ENCODE data around the gene UCK1.
"Not testable (repeated sequence)": the region's sequence is repeated elsewhere in the genome, so short reads cannot be mapped to it uniquely, and the experiment has no call there.

Gene UCK1

DNA sequence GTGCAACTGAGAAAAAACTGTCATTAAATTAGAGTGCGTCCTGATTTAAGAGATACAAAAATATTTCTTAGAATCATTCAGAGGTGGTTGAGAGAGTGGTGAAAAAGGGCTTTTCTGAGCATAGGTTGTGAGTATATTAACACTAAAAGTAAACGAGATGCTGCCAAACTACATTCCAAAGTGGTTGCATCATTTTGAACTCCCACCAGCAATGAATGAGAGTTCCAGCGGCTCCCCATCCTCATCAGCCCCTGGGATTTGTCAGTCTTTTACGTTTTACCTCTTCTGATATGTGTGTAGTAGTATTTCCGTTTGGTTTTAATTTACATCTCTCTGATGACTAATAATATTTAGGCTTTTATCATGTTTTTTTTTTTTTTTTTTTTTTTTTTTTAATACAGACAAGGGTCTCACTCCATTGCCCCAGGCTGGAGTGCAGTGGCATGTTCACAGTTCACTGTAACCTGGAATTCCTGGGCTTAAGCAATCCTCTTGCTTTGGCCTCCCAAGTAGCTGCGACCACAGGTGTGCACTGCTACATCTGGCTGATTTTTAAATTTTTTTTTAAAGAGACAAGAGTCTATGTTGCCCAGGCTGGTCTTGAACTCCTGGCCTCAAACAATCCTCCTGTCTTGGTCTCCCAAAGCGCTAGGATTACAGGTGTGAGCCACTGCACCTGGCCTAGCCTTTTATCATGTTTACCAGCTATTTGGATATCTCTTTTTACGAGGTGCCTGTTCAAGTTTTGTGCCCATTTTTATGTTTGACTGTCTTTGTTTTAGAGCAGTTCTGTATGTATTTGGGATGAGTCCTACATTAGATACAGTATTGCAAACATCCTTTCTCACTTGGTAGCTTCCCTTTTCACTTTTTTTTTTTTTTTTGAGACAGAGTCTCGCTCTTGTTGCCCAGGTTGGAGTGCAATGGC lies 31.2 kb upstream of the UCK1 start:
- Mint-ChIP-seq H3K4me1 (no peaks in the 10 kb centered on the region), H3K36me3 (peaks cover 2% of the 10 kb centered on the region), H3K4me3 (no peak overlapping the region), H3K27me3 (no peaks in the 10 kb centered on the region), H3K27ac (peak overlapping the region; percentile 78), H3K9me3 (peaks cover 6% of the 10 kb centered on the region)
- no peak for DNase-seq (ENCODE audit: low spot score in 2 of 2)
- no peak for ATAC-seq (ENCODE audit: low read depth)

DNA sequence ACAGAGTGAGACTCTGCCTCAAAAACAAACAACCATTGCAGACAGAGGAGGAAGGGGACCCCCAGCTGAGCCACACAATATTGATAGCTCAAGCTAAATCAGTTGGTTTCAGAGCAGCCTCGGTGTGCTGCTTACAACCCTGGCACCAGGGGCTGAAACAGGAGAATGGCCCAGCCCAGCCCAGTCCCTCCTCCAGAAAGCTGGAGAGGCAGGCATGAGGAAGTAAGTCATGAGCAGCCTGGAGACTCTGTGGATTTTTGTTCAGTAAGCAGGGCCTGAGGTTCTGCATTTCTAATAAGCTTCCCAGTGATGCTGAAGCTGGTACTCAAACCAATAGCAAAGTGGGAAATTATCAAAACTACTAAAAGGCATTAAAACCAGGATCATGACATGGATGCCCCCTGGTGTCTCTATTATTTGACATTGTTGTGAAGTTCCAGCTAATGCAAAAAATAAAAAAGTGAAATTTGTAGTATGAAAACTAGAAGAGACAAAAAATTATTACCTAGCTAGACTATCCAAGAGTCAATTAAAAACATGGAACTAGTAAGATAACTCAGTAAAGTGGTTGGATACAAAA lies 28.4 kb upstream of the UCK1 start:
- Mint-ChIP-seq H3K9me3 (peaks cover 6% of the 10 kb centered on the region), H3K27me3 (peaks cover 15% of the 10 kb centered on the region), H3K27ac (no peak overlapping the region), H3K4me1 (peaks cover 3% of the 10 kb centered on the region), H3K4me3 (no peak overlapping the region), H3K36me3 (peaks cover 7% of the 10 kb centered on the region)
- no peak for DNase-seq (ENCODE audit: low spot score in 2 of 2)
- no peak for ATAC-seq (ENCODE audit: low read depth)

DNA sequence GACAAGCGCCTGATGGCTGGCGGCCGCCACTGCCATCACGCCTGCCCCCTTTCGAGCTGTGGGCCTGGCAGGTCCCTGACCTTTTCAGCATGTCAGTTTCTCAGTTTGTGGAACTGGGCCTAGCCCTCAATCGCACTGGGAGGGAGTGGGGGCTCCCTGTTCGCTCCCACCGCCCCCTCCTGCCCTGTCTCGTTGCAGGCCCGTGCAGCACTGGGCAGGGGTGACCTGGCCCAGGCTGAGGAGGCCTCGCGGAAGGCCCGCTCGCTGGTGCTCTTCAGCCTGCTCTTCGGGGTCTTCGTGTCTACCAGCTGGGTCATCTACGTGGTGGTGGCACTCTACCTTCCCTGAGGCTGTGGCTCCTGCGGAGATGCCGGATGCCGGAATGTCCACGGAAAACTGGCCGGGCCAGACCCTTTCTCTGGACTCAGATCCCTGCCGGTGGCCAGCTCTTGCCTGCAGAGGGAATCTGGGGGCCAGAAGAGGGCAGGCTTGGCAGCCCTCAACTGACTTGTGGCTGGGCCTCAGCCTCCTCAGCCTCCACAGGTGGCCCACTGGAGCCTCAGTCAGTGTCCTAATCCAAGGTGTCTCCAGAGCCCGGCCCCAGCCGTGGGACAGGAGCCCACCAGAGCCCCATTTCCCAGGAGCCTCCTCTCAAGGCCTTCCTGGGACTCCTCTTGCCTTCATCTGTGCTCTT lies 26.9 kb upstream of the UCK1 start:
- Mint-ChIP-seq H3K27me3 (peaks cover 17% of the 10 kb centered on the region), H3K27ac (no peak overlapping the region), H3K36me3 (peaks cover 7% of the 10 kb centered on the region), H3K4me3 (no peak overlapping the region), H3K9me3 (peaks cover 6% of the 10 kb centered on the region), H3K4me1 (peaks cover 3% of the 10 kb centered on the region)
- ATAC-seq (ENCODE audit: low read depth), result no peak
- DNase-seq (ENCODE audit: low spot score in 2 of 2), result no peak

DNA sequence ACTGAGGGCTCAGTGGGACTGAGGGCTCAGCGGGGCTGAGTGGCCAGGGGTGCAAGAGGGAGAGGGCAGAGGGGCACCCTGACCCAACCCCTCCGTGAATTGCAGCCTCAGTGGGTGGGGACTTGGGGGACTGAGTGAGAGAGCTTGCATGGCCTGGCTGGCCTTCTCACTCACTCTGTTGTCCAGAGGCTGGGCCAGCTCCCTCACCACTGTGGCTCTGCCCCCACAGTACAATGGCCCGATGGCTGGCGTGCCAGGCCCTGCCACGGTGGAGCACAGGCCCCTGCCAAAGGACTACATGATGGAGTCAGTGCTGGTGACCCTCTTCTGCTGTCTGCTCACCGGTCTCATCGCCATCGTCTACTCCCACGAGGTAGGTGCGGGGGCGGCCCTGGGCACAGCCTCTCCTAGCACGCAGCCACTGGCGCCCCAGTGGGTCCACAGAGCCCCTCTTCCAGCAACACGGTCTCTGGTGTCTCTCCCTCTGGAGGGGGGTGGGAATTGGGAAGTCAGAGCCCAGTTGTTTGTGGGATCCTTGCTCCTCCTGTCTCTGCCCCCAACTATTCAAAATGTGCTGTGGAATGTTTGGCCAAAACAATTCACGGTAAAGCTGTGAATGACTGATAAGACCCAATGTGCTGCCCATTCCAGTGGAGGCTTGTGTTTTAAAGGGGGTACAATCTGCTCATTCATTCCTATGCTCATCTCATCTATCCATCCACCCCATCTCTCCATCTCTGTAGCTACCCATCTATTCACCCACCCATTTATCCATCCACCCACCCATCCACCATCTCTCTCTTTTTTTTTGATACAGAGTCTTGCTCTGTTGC lies 25.0 kb upstream of the UCK1 start:
- Mint-ChIP-seq H3K9me3 (peaks cover 2% of the 10 kb centered on the region), H3K4me1 (peaks cover 3% of the 10 kb centered on the region), H3K36me3 (peaks cover 7% of the 10 kb centered on the region), H3K4me3 (no peak overlapping the region), H3K27ac (no peak overlapping the region), H3K27me3 (peaks cover 23% of the 10 kb centered on the region)
- no peak for DNase-seq (ENCODE audit: low spot score in 2 of 2)
- ATAC-seq (ENCODE audit: low read depth), result no peak

DNA sequence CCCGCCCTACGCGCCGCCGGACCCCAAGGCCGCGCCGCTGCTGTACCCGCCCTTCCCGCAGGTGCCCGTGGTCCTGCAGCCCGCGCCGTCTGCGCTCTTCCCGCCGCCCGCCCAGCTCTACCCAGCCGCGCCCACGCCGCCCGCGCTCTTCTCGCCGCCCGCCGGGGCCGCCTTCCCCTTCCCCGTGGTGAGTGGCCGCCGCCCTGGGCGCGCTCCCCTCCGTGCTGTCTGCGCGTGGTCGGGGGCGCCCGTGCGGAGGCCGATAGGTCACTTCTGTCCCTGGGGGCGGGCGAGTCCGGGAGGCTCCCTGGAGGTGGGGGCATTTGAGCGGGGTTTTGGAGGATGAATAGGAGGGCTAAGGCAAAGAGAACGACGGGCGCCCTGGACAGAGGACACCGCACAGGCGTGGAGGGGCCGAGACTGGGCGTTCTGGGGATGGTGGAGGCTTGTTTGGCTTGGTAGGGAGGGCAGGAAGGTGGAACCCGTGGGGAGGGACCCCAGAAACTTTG lies 23.8 kb upstream of the UCK1 start:
- no peak overlapping the region for H3K4me3 Mint-ChIP-seq
- DNase-seq (ENCODE audit: low spot score in 2 of 2), result no peak
- peaks cover under 1% of the 10 kb centered on the region for H3K9me3 Mint-ChIP-seq
- no peak for ATAC-seq (ENCODE audit: low read depth)
- peaks cover 31% of the 10 kb centered on the region for H3K27me3 Mint-ChIP-seq
- peaks cover 3% of the 10 kb centered on the region for H3K4me1 Mint-ChIP-seq
- peaks cover 14% of the 10 kb centered on the region for H3K36me3 Mint-ChIP-seq
- no peak overlapping the region for H3K27ac Mint-ChIP-seq

DNA sequence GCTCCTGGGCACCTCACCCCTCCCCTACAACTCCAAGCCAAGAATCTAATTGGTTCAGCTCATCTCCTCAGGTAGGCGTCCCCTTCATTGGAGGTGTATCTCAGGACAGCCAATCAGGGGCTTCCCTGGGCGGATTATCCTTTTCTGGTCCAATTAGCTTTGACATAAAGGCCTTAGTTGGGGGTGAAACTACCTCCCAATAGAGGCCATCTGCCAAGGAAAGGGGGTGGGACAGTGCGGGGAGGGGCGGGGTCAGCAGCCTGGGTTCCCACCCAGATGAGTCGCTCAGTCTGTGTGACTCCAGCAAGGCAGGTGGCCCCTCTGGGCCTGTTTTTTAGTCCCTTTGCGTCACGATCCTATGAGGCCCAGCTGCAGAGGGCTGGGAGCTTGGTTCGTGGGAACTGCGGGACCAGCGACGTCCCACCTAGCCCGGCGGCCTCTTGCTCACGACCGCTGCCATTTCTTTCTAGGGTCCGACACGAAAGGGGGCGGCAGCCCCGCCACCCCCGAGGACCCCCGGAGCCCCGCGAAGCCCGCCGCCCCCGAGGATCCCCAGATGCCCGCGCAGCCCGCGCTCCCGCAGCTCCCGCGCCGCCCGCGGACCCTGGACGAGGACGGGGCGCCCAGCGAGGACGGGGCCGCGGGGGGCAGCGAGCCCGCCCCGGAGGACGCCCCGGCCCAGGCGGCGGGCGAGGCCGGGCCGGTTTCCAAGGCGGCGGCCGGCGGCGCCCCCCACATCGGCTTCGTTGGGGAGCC lies 23.2 kb upstream of the UCK1 start:
- Mint-ChIP-seq H3K4me1 (peaks cover 3% of the 10 kb centered on the region), H3K4me3 (no peak overlapping the region), H3K36me3 (peaks cover 13% of the 10 kb centered on the region), H3K27ac (no peak overlapping the region), H3K9me3 (peaks cover 2% of the 10 kb centered on the region), H3K27me3 (peaks cover 37% of the 10 kb centered on the region)
- DNase-seq (ENCODE audit: low spot score in 2 of 2) (no peak), ATAC-seq (ENCODE audit: low read depth) (no peak)

DNA sequence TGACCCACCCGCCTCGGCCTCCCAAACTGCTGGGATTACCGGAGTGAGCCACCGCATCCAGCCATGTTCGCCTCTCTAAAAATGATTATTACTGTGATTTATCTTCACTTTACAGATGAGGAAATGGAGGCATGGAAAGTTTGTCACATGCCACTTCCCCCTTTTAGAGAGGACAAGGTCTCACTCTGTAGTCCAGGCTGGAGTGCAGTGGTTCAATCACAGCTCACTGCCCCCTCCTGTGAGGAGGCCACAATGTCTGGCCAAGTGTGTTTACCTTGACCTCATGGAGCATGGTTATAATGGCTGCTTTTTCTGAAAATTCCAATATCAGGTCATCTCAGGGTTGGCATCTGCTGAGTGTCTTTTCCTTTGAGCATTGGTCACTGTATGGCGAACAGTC lies 21.0 kb upstream of the UCK1 start:
- Mint-ChIP-seq H3K36me3 (peaks cover 26% of the 10 kb centered on the region), H3K4me1 (peaks cover 12% of the 10 kb centered on the region), H3K27ac (no peak overlapping the region), H3K9me3 (peaks cover 15% of the 10 kb centered on the region), H3K27me3 (peaks cover 56% of the 10 kb centered on the region), H3K4me3 (no peak overlapping the region)
- DNase-seq (ENCODE audit: low spot score in 2 of 2) (no peak), ATAC-seq (ENCODE audit: low read depth) (no peak)

DNA sequence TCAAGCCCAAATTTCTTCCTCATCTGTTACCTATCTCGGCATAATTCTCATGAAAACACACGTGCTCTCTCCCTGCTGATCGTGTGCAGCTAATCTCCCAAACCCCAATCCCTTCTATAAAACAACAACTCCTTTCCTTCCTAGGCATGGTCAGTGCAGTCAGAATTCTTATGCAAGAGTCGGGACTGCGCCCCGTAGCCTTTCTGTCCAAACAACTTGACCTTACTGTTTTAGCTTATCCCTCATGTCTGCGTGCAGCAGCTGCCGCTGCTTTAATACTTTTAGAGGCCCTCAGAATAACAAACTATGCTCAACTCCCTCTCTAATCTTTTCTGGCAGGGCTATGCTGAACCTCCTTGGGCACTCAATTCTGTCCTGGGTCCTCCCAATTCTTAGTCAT lies 19.4 kb upstream of the UCK1 start:
- not testable (repeated sequence) for ATAC-seq (ENCODE audit: low read depth); DNase-seq (ENCODE audit: low spot score in 2 of 2); H3K4me3 Mint-ChIP-seq; H3K27ac Mint-ChIP-seq
- Mint-ChIP-seq H3K9me3 (peaks cover 15% of the 10 kb centered on the region), H3K27me3 (peaks cover 46% of the 10 kb centered on the region), H3K36me3 (peaks cover 23% of the 10 kb centered on the region), H3K4me1 (peaks cover 11% of the 10 kb centered on the region)

DNA sequence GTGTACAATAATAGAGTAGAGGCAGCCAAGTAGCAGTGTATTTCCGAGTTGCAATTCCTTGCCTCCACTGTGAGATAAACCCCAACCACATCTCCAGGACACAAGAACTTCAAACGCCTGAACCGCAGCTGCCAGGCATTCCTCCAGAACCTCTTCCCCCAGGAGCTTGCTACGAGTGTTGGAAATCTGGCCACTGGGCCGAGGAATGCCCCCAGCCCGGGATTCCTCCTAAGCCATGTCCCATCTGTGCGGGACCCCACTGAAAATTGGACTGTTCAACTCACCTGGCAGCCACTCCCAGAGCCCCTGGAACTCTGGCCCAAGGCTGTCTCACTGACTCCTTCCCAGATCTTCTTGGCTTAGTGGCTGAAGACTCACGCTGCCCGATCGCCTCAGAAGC lies 18.1 kb upstream of the UCK1 start:
- Mint-ChIP-seq H3K4me1 (peaks cover 11% of the 10 kb centered on the region), H3K9me3 (peaks cover 18% of the 10 kb centered on the region), H3K36me3 (peaks cover 24% of the 10 kb centered on the region), H3K27me3 (peaks cover 45% of the 10 kb centered on the region)
- H3K27ac Mint-ChIP-seq; DNase-seq (ENCODE audit: low spot score in 2 of 2); H3K4me3 Mint-ChIP-seq; ATAC-seq (ENCODE audit: low read depth): not testable (repeated sequence)

DNA sequence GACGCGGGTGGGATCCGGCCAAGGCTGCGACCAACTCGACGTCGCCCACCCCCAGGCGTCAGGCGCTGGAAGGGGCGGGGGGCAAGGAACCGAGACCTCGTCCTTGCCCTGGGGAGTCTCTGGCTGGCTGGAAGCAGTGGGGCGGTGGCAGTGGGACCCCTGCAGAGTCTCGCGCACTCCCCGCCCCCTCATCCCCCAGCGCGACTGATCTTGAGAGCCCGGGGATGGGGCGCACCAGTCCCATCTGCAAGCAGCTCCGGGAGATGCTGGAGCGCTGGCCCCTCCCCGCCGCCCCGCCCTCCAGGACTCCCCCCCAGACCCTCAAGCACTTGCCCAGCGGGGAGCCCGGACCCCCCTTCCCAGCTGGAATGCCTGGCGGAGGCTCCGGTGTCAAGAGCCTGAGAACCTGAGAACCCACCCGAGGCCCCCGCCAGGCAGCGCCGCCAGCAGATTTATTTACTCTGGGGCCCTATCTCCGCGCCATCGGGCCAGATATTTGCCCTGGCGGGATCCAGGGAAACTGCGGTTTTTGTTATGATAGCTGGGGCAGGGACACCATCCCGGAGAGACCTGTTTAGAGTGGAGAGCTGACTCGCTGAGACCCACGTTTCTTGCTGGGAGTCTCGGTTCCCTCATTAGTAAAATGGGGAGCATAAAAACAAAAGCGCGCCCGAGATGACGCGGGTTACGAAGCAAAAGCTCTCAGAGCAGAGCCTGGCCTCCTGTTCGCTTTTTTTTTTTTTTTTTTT lies 15.4 kb upstream of the UCK1 start:
- Mint-ChIP-seq H3K27ac (no peak overlapping the region), H3K27me3 (peaks cover 40% of the 10 kb centered on the region), H3K4me1 (peaks cover 11% of the 10 kb centered on the region), H3K9me3 (peaks cover 23% of the 10 kb centered on the region), H3K36me3 (peaks cover 31% of the 10 kb centered on the region), H3K4me3 (no peak overlapping the region)
- DNase-seq (ENCODE audit: low spot score in 2 of 2), result no peak
- ATAC-seq (ENCODE audit: low read depth), result peak; percentile 34

DNA sequence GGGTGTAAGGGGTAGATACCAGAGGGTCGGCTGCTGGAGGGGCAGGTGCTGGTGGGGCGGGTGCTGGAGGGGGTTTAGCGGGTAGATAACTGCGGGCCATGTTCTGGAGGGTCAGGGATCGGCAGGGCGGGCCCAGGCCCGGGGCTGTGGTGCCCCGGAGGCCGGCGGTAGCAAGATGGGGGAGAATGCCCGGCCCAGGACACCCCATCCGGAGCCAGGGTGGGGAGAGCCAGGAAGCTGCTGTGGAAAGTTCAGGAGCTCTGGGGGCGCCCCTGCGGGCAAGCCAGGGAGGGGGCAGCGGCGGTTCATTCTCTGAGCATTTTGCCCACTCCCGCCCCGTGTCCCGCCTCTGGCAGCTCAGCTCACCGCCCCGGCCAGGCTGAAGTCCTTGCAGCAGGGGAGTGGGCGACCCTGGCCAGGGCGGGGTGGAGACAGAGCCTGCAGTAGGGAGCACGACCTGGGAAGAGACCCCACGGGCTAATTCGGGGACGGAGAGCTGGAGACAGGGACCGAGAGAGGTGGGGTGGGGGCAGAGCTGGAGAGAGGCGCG lies 14.8 kb upstream of the UCK1 start:
- H3K27me3 Mint-ChIP-seq, result peaks cover 38% of the 10 kb centered on the region
- ATAC-seq (ENCODE audit: low read depth) (no peak), DNase-seq (ENCODE audit: low spot score in 2 of 2) (no peak)
- H3K27ac Mint-ChIP-seq, result no peak overlapping the region
- no peak overlapping the region for H3K4me3 Mint-ChIP-seq
- peaks cover 23% of the 10 kb centered on the region for H3K9me3 Mint-ChIP-seq
- H3K4me1 Mint-ChIP-seq, result peaks cover 11% of the 10 kb centered on the region
- peaks cover 31% of the 10 kb centered on the region for H3K36me3 Mint-ChIP-seq

All from memory B cell (primary cell).